Measurements from ENCODE around the gene ATF7.
"Not testable (repeated sequence)": the region's sequence is repeated elsewhere in the genome, so short reads cannot be mapped to it uniquely, and the experiment has no call there.

Gene ATF7

GRCh38 chr12:53571295-53571694, 54.9 kb downstream of the ATF7 start:
- in situ Hi-C loops (cut with MboI; ENCODE audit: low sequenced_read_pairs): no loop called here

DNA sequence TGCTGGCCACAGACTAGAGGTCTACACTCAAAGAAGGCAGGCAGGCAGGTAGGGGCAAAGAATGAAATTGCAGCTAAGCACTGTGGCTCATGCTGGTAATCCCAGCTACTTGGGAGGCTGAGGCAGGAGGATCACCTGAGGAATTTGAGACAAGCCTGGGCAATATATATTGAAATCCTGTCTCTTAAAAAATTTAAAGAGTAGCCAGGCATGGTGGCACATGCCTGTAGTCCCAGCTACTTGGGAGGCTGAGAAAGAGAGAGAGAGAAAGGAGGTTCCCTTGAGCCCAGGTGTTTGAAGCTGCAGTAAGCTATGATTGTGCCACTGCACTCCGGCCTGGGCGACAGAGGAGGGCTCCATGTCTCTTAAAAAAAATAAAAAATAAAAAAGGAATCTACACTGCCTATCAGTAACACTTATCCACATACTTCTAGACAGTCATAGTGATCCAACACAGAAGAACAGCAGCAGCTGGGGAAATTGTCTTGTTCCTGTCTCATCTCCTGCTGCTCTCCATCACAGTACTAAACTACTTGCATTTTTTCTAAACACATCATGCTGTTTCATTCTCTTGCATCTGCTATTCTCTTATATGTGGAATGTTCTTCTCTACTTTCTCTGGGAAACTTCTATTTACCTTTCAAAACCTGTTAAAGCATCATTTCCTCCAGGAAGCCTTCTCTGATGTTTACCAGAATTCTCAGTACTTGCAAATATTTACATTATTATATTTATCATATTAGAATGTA, 57.2 kb downstream of the ATF7 start:
- in situ Hi-C loops (cut with MboI; ENCODE audit: low sequenced_read_pairs): no loop called here

- in situ Hi-C loops (cut with MboI; ENCODE audit: low sequenced_read_pairs): no loop called here
Measured at GRCh38 chr12:53567961-53568808, 58.0 kb downstream of the ATF7 start.

DNA sequence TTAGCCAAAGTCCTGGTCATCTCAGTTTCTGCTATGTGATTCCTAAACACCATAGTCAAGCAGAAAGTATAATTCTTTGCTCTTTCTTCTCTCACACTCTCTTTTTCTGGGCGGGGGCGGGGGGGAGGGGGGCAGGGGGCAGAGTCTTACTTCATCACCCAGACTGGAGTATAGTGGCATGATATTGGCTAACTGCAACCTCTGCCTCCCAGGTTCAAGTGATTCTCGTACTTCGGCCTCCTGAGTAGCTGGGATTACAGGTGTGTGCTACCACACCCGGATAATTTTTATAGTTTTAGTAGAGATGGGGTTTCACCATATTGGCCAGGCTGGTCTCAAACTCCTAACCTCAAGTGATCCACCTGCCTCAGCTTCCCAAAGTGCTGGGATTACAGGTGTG, 60.8 kb downstream of the ATF7 start:
- in situ Hi-C loops (cut with MboI; ENCODE audit: low sequenced_read_pairs): not testable (repeated sequence)

GRCh38 chr12:53564941-53565340, 61.2 kb downstream of the ATF7 start:
- in situ Hi-C loops (cut with MboI; ENCODE audit: low sequenced_read_pairs): no loop called here

DNA sequence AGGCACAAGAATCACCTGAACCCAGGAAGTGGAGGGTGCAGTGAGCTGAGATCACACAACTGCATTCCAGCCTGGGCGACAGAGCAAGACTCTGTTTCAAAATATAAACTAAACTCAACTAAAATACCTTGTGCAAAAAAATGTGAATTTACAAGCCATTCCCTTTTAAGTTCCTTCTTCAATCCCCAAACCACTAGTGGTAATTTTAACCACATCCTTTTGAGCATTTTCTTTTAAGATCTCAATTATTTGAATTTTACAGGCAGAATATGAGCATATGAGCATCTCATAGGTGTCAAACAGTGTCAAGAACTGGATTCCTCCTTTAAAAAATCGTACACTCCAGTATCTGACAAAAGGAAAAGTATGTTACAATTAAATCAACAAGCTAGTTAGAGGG, 61.9 kb downstream of the ATF7 start:
- in situ Hi-C loops (cut with MboI; ENCODE audit: low sequenced_read_pairs): no loop called here

- in situ Hi-C loops (cut with MboI; ENCODE audit: low sequenced_read_pairs): no loop called here
Measured at GRCh38 chr12:53563452-53564028, 62.6 kb downstream of the ATF7 start.

- in situ Hi-C loops (cut with MboI; ENCODE audit: low sequenced_read_pairs): no loop called here
Measured at GRCh38 chr12:53561590-53561953, 64.6 kb downstream of the ATF7 start.

- in situ Hi-C loops (cut with MboI; ENCODE audit: low sequenced_read_pairs): no loop called here
Measured at GRCh38 chr12:53560912-53561589, 65.1 kb downstream of the ATF7 start.

DNA sequence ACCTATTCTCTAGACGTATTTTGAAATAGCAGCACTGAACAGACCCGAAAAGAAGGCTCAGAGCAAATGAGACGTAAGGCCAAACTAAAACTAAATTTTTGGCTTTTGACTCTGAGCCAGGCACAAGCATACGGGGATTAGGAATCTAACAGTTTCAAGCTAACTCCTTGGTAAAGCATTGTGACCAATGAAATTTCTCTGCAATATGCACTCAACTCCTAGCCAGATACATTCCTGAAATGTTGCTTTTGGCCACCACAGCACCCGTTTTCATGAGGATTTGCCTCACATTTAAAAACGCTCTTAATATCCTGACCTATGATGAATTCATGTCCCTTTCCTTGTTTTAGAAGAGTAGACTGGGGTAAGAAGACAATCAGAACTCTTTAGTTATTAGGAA, 65.8 kb downstream of the ATF7 start:
- in situ Hi-C loops (cut with MboI; ENCODE audit: low sequenced_read_pairs): no loop called here

DNA sequence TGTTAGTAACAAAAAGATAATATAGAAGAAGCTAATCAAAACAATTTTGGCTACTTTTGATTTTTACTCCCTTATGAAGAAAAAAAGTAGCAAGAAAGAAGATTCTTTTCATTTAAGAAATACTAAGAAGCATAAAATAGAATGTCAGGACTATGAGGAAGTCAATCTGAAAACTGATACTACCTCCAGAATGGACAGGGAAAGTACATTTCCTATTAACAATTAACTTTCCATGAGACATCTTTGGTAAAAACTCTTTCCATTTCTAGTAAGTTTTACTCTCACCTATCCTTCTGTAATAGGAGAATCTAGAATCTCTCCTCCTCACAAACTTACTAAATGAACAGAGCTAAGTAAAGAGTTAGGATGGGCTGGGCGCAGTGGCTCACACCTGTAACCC, 67.6 kb downstream of the ATF7 start:
- in situ Hi-C loops (cut with MboI; ENCODE audit: low sequenced_read_pairs): no loop called here

GRCh38 chr12:53552361-53553327, 73.5 kb downstream of the ATF7 start:
- in situ Hi-C loops (cut with MboI; ENCODE audit: low sequenced_read_pairs): no loop called here

DNA sequence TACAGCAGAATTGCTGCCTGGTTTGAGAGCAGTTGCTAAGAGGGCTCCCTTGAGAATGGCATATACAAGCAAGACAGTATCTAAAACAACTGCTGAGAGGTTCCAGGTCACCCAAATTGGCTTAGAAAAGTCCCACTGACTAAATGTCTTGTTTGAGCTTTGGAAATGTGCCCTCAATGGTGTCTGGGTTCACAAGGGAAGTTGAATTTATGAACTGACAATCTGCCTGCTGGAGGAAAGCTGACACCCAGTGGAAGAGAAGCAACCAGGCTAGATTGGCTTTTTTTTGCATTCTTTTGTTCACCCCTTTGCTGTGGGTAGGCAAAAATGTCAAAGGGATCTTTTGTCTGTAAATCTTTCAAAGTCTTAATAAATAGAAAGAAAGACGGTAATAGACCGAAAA, 74.3 kb downstream of the ATF7 start:
- in situ Hi-C loops (cut with MboI; ENCODE audit: low sequenced_read_pairs): no loop called here

DNA sequence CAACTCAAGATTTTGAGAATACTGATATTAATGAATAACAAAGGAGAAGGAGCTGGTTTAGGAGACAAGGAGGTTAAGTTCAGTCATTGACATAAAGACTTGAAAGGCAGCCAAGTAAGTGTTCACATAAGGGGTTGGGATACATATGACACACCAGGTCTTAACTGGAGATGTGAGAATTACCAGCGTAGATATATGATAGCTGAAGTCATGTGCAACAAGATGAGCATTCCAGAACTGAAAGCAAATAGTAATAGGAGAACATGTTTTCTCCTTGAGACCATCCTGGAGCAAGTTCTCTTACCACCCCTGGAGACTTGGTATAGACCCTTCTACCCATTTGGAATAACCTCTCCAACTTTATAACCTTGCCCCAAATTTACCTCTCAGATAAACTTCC, 75.6 kb downstream of the ATF7 start:
- in situ Hi-C loops (cut with MboI; ENCODE audit: low sequenced_read_pairs): no loop called here

- in situ Hi-C loops (cut with MboI; ENCODE audit: low sequenced_read_pairs): not testable (repeated sequence)
Measured at GRCh38 chr12:53550131-53550530, 76.1 kb downstream of the ATF7 start.

DNA sequence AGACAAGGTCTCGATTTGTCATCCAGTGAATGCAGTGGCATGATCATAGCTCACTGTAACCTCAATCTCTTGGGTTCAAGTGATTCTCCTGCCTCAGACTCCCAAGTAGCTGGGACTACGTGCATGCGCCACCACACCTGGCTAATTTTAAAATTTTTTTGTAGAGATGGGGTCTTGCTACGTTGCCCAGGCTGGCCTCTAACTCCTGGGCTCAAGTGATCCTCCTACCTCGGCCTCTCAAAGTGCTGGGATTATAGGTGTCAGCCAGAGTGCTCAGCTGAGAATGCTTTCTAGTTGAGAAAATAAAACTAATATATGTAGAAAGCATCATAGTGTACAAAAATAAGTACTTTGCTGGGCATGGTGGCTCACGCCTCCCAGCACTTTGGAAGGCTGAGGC, 77.8 kb downstream of the ATF7 start:
- in situ Hi-C loops (cut with MboI; ENCODE audit: low sequenced_read_pairs): loop anchor here (25.0 kb wide), 1 partner anchor 114 kb away; no protein-coding TSS in a partner anchor

GRCh38 chr12:53543539-53543938, 82.6 kb downstream of the ATF7 start:
- in situ Hi-C loops (cut with MboI; ENCODE audit: low sequenced_read_pairs): loop anchor here (25.0 kb wide), 1 partner anchor 119 kb away; no protein-coding TSS in a partner anchor

- in situ Hi-C loops (cut with MboI; ENCODE audit: low sequenced_read_pairs): loop anchor here (25.0 kb wide), 1 partner anchor 123 kb away; no protein-coding TSS in a partner anchor
Measured at GRCh38 chr12:53539526-53539925, 86.7 kb downstream of the ATF7 start.

GRCh38 chr12:53538209-53538689, 87.9 kb downstream of the ATF7 start:
- in situ Hi-C loops (cut with MboI; ENCODE audit: low sequenced_read_pairs): loop anchor here (25.0 kb wide), 1 partner anchor 124 kb away; no protein-coding TSS in a partner anchor

DNA sequence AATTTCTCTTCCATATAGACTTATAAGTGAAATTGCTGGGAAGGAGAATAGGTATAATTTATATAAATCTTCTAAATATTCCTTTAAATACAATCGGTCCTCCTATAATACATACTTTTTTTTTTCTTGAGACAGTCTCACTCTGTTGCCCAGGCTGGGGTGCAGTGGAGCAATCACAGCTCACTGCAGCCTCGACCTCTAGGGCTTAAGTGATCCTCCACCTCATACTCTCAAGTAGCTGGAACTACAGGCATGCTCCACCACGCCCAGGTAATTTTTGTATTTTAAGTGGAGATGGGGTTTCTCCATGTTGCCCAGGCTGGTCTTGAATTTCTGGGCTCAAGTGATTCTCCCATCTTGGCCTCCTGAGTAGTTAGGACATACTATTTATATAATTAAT, 89.2 kb downstream of the ATF7 start:
- in situ Hi-C loops (cut with MboI; ENCODE audit: low sequenced_read_pairs): loop anchor here (25.0 kb wide), 1 partner anchor 125 kb away; no protein-coding TSS in a partner anchor
